Type B pancreatic cell (in vitro differentiated cells): ENCODE measurements around the gene SET. TPM values are rescaled to one million over a fixed set of nuclear protein-coding genes. Genes with fewer than 3 reads are reported as not detected.

Experiments
- DNase-seq: peaks from one replicate; pipeline ENCODE4 v3.0.0; 2021; ENCODE audit warnings: mixed read lengths; ENCODE audit not compliant: unreplicated experiment; ENCODE audit errors: extremely low spot score
- H3K27ac Mint-ChIP-seq: 2 replicates; pipeline ENCODE4 v1.8.0; 2021; ENCODE audit warnings: mild to moderate bottlenecking, mixed read lengths
- H3K27me3 Mint-ChIP-seq: 2 replicates; pipeline ENCODE4 v1.8.0; 2021; ENCODE audit warnings: mixed read lengths
- H3K36me3 Mint-ChIP-seq: 2 replicates; pipeline ENCODE4 v1.8.0; 2021; ENCODE audit warnings: mixed read lengths
- H3K4me1 Mint-ChIP-seq: one replicate; pipeline ENCODE4 v1.8.0; 2021; ENCODE audit warnings: mixed read lengths; ENCODE audit not compliant: unreplicated experiment
- H3K4me3 Mint-ChIP-seq: 2 replicates; pipeline ENCODE4 v1.8.0; 2021; ENCODE audit warnings: mild to moderate bottlenecking, mixed read lengths
- H3K9me3 Mint-ChIP-seq: 2 replicates; pipeline ENCODE4 v1.8.0; 2021; ENCODE audit warnings: mixed read lengths
- total RNA-seq: library from RNA; stranded (reverse); gene quantifications from 2 replicates; pipeline ENCODE4 v1.2.1, GENCODE V29; 2021; ENCODE audit warnings: low replicate concordance
- TF ChIP-seq, protein P1 (sequence below): fragments of 200-600 bp; sonication (generic); conservative IDR thresholded peaks from 2 replicates; pipeline ENCODE4 v1.5.0; 2021; ENCODE audit warnings: antibody characterized with exemption, mild to moderate bottlenecking

The SET gene
- total RNA-seq, 1 donor from 2014 or later, result 545 TPM

DNA sequence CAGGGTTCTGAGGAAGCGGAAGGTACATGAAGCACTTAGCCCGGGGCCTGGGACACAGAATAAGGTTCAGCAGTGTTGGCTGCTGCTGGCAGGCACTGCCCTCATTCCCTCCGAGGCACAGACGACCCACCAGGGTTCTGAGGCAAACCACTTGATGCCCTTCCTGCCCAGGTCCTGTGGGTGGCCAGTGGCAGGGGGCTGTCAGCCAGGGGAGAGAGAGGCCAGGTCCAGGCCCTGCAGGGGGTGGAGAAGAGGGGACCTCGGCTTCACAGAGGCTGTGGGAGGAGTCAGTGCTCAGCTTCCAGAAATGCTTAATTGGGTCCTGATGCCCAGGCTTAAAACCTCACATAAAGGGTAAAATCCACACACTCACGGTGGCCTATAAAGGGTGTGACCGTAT lies 39.3 kb downstream of the SET start:
- Mint-ChIP-seq H3K27ac (no peak overlapping the region), H3K4me3 (no peak overlapping the region), H3K9me3 (no peaks in the 10 kb centered on the region), H3K36me3 (peaks cover 5% of the 10 kb centered on the region), H3K27me3 (no peaks in the 10 kb centered on the region), H3K4me1 (peaks cover 19% of the 10 kb centered on the region)
- no peak for DNase-seq
- TF ChIP-seq, protein P1, sequence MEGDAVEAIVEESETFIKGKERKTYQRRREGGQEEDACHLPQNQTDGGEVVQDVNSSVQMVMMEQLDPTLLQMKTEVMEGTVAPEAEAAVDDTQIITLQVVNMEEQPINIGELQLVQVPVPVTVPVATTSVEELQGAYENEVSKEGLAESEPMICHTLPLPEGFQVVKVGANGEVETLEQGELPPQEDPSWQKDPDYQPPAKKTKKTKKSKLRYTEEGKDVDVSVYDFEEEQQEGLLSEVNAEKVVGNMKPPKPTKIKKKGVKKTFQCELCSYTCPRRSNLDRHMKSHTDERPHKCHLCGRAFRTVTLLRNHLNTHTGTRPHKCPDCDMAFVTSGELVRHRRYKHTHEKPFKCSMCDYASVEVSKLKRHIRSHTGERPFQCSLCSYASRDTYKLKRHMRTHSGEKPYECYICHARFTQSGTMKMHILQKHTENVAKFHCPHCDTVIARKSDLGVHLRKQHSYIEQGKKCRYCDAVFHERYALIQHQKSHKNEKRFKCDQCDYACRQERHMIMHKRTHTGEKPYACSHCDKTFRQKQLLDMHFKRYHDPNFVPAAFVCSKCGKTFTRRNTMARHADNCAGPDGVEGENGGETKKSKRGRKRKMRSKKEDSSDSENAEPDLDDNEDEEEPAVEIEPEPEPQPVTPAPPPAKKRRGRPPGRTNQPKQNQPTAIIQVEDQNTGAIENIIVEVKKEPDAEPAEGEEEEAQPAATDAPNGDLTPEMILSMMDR, result no peak

DNA sequence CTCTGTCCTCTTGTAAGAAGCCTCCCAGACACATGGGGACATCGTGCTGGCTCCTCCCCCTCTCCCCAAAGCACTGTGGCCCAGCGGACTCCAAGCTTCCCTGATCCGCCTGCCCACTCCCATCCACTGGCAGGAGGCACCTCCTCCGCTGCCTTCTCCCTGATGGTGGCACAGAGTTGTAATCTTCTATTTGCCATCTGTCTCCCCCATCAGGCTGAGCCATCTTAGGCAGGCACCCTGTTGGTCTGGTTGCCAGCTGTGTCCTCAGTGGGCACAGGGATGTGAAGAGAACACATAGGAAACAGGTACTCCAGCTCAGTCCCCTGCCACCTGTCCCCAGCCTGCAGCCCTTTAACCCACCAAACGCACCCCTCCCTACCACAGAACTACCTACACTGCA lies 40.3 kb downstream of the SET start:
- Mint-ChIP-seq H3K4me1 (peaks cover 17% of the 10 kb centered on the region), H3K4me3 (no peak overlapping the region), H3K36me3 (peaks cover 5% of the 10 kb centered on the region), H3K9me3 (no peaks in the 10 kb centered on the region), H3K27me3 (no peaks in the 10 kb centered on the region), H3K27ac (no peak overlapping the region)
- TF ChIP-seq, protein P1, result no peak
- no peak for DNase-seq

DNA sequence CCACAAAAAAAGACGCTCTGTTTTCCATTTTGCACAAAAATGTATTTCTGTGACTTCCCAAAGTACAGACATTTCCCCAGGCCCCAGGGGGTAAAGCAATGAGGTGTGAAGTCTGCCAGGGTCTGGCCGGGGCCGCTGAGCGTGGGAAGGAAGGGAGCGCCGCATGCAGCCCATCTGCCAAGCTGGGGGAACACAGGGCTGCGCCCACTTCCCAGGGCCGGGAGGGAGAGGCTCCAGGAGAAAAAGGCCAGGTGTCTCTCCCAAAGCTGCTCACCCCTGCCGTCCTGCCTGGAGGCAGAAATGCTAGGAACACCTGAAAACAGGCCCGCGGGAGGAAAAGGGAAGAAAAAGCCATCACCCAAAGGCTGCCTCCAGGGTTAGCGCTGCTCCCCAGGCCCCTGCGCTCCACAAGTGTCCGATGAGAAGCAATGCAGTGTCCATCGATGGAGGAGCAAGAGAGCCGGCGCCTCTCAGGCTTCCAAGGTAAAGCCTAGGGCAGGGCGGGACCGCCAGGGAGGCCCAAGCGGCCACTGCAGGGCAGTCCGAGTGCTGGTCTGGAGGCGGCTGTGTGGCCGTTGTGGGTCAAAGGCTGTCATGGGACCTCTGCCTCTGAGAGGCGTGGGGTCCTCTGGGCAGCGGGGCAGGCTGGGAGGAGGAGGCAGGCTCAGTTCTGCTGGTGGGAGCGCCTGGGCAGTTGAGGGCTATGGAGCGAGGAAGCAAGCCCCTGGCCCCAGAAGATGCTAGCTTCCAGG lies 40.9 kb downstream of the SET start:
- DNase-seq, result no peak
- Mint-ChIP-seq H3K9me3 (no peaks in the 10 kb centered on the region), H3K4me1 (peaks cover 14% of the 10 kb centered on the region), H3K27me3 (no peaks in the 10 kb centered on the region), H3K4me3 (no peak overlapping the region), H3K36me3 (peaks cover 5% of the 10 kb centered on the region), H3K27ac (no peak overlapping the region)
- TF ChIP-seq, protein P1, result no peak

DNA sequence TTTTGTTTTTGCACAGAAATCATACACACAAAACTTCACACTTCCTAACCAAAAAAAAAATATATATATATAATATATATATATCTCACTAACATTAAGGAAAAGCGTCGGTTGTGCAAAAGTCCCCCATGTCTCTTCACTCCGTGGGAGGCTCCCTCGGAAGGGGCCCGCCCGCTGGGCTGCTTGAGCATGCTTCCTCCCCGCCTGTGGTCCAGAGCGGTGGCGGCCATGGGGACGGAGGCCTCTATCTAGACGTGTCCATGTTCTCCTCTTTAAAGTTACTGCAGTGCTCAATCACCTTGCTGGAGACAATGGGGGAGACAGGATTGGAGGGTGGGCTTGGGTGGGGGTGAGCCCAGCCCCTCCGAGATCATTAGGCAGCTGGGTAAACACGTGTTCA lies 42.1 kb downstream of the SET start:
- Mint-ChIP-seq H3K9me3 (no peaks in the 10 kb centered on the region), H3K27ac (no peak overlapping the region)
- TF ChIP-seq, protein P1, result no peak

DNA sequence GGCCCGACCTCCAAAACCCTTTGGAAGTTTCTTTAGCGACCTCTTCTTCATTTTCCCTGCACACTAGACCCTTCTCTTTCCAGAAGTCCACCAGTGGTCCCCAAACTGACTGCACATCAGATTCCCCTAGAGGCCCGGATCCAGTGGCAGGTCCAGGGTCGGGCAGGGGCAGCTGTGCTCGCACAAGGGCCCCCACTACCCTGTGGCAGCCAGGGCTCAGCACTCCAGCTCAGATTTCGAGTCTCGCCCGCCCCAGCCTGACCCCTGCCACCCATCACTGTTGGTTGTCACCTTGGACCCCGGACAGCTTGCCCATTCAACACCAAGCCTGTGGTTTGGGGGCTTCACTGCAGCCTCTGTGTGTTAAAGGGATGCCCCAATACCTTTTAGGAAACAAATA lies 42.7 kb downstream of the SET start:
- TF ChIP-seq, protein P1, result no peak
- H3K36me3 Mint-ChIP-seq, result peaks cover 9% of the 10 kb centered on the region
- no peak overlapping the region for H3K4me3 Mint-ChIP-seq
- H3K9me3 Mint-ChIP-seq, result no peaks in the 10 kb centered on the region
- peaks cover 4% of the 10 kb centered on the region for H3K4me1 Mint-ChIP-seq
- no peaks in the 10 kb centered on the region for H3K27me3 Mint-ChIP-seq
- no peak overlapping the region for H3K27ac Mint-ChIP-seq
- no peak for DNase-seq

More for the DNA sequence above, 42.1 kb downstream of the SET start:
- no peak overlapping the region for H3K4me3 Mint-ChIP-seq
- no peak for DNase-seq
- peaks cover 6% of the 10 kb centered on the region for H3K4me1 Mint-ChIP-seq
- no peaks in the 10 kb centered on the region for H3K27me3 Mint-ChIP-seq
- peaks cover 9% of the 10 kb centered on the region for H3K36me3 Mint-ChIP-seq
